GM12878 (cell line): ENCODE data around the gene C1QB. TPM values are rescaled to one million over a fixed set of nuclear protein-coding genes. Genes with fewer than 3 reads are reported as not detected.

Experiments
- ATAC-seq: fragments of 200-7000 bp; cut with Tn5 transposase; 3 replicates; pipeline ENCODE4 v1.9.1; 2020; ENCODE audit warnings: mild to moderate bottlenecking, moderate library complexity
- BruUV-seq: library from RNA; stranded (reverse); fragments of 400-500 nt; replicated peaks from 2 replicates; lab custom pipeline; 2021; lab: Mats Ljungman, UMichigan
- CTCF ChIA-PET: fragments of 300-600 bp; sonication (Branson Sonifier 250); formaldehyde crosslinking; extraction: SDS; loops from one replicate; lab custom pipeline; 2021; ENCODE audit warnings: inconsistent platforms; lab: Yijun Ruan, JAX
- POLR2A ChIA-PET: fragments of 350-600 bp; formaldehyde crosslinking; extraction: SDS; loops from one replicate; lab custom pipeline; 2021; ENCODE audit warnings: inconsistent platforms; lab: Charles Lee
- RAD21 ChIA-PET: fragments of 300-600 bp; sonication (Branson Sonifier 250); formaldehyde crosslinking; loops from one replicate; lab custom pipeline; 2023; ENCODE audit warnings: antibody characterized with exemption; ENCODE audit not compliant: unreplicated experiment; lab: Charles Lee
- SMC1A ChIA-PET: fragments of 300-600 bp; sonication (Branson Sonifier 250); formaldehyde crosslinking; loops from one replicate; lab custom pipeline; 2023; ENCODE audit not compliant: unreplicated experiment, uncharacterized antibody; lab: Charles Lee
- DNase-seq: peaks from one replicate; pipeline ENCODE4 v3.0.0-alpha.2; 2011; ENCODE audit warnings: low read depth, low spot score
- FAIRE-seq: peaks from 3 replicates; lab custom pipeline; 2011; peaks lifted over from hg19 to GRCh38; lab: Jason Lieb, UNC
- H2AFZ ChIP-seq: 2 replicates; pipeline ENCODE4 v1.6.0; 2011; ENCODE audit warnings: low read depth, low read length, control low read depth; ENCODE audit not compliant: control insufficient read depth
- H3K27ac ChIP-seq: 2 replicates; pipeline ENCODE4 v1.5.1; 2011; ENCODE audit warnings: control low read depth; ENCODE audit not compliant: control insufficient read depth, insufficient read depth
- H3K27me3 ChIP-seq, 2 experiments: replicated peaks in 1 of 2; 2 replicates each; pipeline versions ENCODE4 v1.6.0 to v1.6.1; 2011; ENCODE audit warnings: low read length in 1 of 2; ENCODE audit not compliant: control insufficient read depth in 2 of 2, insufficient read depth in 2 of 2
- H3K36me3 ChIP-seq, 2 experiments: 2 replicates each; pipeline ENCODE4 v1.5.1; 2011; ENCODE audit warnings: low read length in 1 of 2; ENCODE audit not compliant: control insufficient read depth in 2 of 2, insufficient read depth in 2 of 2
- H3K4me1 ChIP-seq: 2 replicates; pipeline ENCODE4 v1.6.1; 2011; ENCODE audit warnings: mild to moderate bottlenecking, low read length, moderate library complexity, mixed read lengths; ENCODE audit not compliant: control insufficient read depth, insufficient read depth
- H3K4me2 ChIP-seq: 2 replicates; pipeline ENCODE4 v1.6.0; 2011; ENCODE audit warnings: control low read depth; ENCODE audit not compliant: control insufficient read depth, insufficient read depth
- H3K4me3 ChIP-seq: fragments of 200-600 bp; sonication (generic); 2 replicates; pipeline ENCODE4 v1.5.1; 2016
- H3K79me2 ChIP-seq: 2 replicates; pipeline ENCODE4 v1.6.0; 2011; ENCODE audit warnings: low read length; ENCODE audit not compliant: control insufficient read depth, insufficient read depth
- H3K9ac ChIP-seq: 2 replicates; pipeline ENCODE4 v1.8.0; 2011; ENCODE audit warnings: low read length, control low read depth, mixed read lengths; ENCODE audit not compliant: control insufficient read depth, insufficient read depth
- H3K9me3 ChIP-seq: replicated peaks from 3 replicates; pipeline ENCODE4 v1.5.1; 2011; ENCODE audit warnings: mild to moderate bottlenecking, low read length; ENCODE audit not compliant: control insufficient read depth, insufficient read depth
- H4K20me1 ChIP-seq: 2 replicates; pipeline ENCODE4 v1.6.0; 2011; ENCODE audit not compliant: control insufficient read depth, insufficient read depth
- ATF3 ChIP-seq: IDR thresholded peaks from 2 replicates; pipeline ENCODE4 v1.6.1; 2011; ENCODE audit warnings: low read depth, mild to moderate bottlenecking, low read length, moderate library complexity, borderline replicate concordance; ENCODE audit errors: extremely low read depth
- BACH1 ChIP-seq: fragments of 450-650 bp; IDR thresholded peaks from 2 replicates; pipeline ENCODE4 v1.6.1; 2017; ENCODE audit warnings: mild to moderate bottlenecking, borderline replicate concordance
- CBFB ChIP-seq: IDR thresholded peaks from 2 replicates; pipeline ENCODE4 v1.6.1; 2016; ENCODE audit warnings: antibody characterized with exemption, low read depth
- CBX3 ChIP-seq: fragments of 200-600 bp; sonication (generic); IDR thresholded peaks from 2 replicates; pipeline ENCODE4 v1.6.1; 2016; ENCODE audit warnings: low read depth, borderline replicate concordance
- GABPA ChIP-seq: IDR thresholded peaks from 2 replicates; pipeline ENCODE4 v1.6.1; 2014; ENCODE audit warnings: antibody characterized with exemption, low read depth, mild to moderate bottlenecking, inconsistent platforms
- HDAC6 ChIP-seq: fragments of 200-600 bp; sonication (generic); IDR thresholded peaks from one replicate; pipeline ENCODE4 v1.8.0; 2017; ENCODE audit warnings: antibody characterized with exemption; ENCODE audit not compliant: unreplicated experiment
- IRF3 ChIP-seq: fragments of 450-650 bp; IDR thresholded peaks from 2 replicates; pipeline ENCODE4 v1.6.1; 2014; ENCODE audit warnings: mild to moderate bottlenecking
- KLF5 ChIP-seq: fragments of 450-650 bp; IDR thresholded peaks from 2 replicates; pipeline ENCODE4 v1.6.1; 2014; ENCODE audit warnings: mild to moderate bottlenecking; ENCODE audit not compliant: partially characterized antibody
- LARP7 ChIP-seq: fragments of 450-650 bp; IDR thresholded peaks from 2 replicates; pipeline ENCODE4 v1.6.1; 2017; ENCODE audit warnings: mild to moderate bottlenecking
- MLLT1 ChIP-seq: fragments of 450-650 bp; IDR thresholded peaks from 2 replicates; pipeline ENCODE4 v1.6.1; 2016; ENCODE audit warnings: mild to moderate bottlenecking
- MXI1 ChIP-seq: fragments of 150-350 bp; IDR thresholded peaks from 2 replicates; pipeline ENCODE4 v1.6.1; 2011; ENCODE audit warnings: low read depth, mild to moderate bottlenecking, inconsistent platforms, low read length, improper control_type of control experiment
- NFXL1 ChIP-seq: fragments of 450-650 bp; IDR thresholded peaks from 2 replicates; pipeline ENCODE4 v1.6.1; 2017; ENCODE audit warnings: antibody characterized with exemption, mild to moderate bottlenecking, borderline replicate concordance
- RFX5 ChIP-seq: IDR thresholded peaks from 2 replicates; pipeline ENCODE4 v1.6.1; 2011; ENCODE audit warnings: low read depth, low read length, improper control_type of control experiment
- RUNX3 ChIP-seq: IDR thresholded peaks from 2 replicates; pipeline ENCODE4 v1.6.1; 2012; ENCODE audit warnings: low read length, inconsistent platforms
- USF2 ChIP-seq: IDR thresholded peaks from 2 replicates; pipeline ENCODE4 v1.6.1; 2011; ENCODE audit warnings: low read depth, low read length, improper control_type of control experiment, borderline replicate concordance
- ZBTB4 ChIP-seq: fragments of 450-650 bp; formaldehyde crosslinking; IDR thresholded peaks from 2 replicates; pipeline ENCODE4 v1.4.0; 2022; ENCODE audit warnings: mild to moderate bottlenecking, moderate library complexity
- whole genome bisulfite sequencing: methylation state at CpG from one replicate; pipeline ENCODE4 v1.1.6; 2016; ENCODE audit warnings: low lambda C conversion rate; ENCODE audit not compliant: insufficient replicate concordance, insufficient coverage; ENCODE audit errors: missing lambda C conversion rate; 5-methylcytosine and 5-hydroxymethylcytosine counted together
- in situ Hi-C: fragments of 300-500 bp; cut with MboI; formaldehyde crosslinking; loops from 9 replicates; pipeline ENCODE4 v1.14.3; 2018; ENCODE audit warnings: mixed read lengths
- intact Hi-C: fragments of 100-400 bp; cut with micrococcal nuclease; formaldehyde crosslinking; loops from one replicate; pipeline ENCODE4 v1.14.2; 2022; ENCODE audit not compliant: unreplicated experiment
- polyA plus RNA-seq, 11 experiments: library from polyadenylated mRNA; depleted of rRNA in 4 of 11; unstranded in 6 of 11; stranded (reverse) in 5 of 11; fragments of >200 nt; fragmentation: Nextera tagmentation in 4 of 11; fragmentation: Illumina TruSeq in 1 of 11; extraction: Ambion mirVana in 4 of 11; extraction: Trizol in 1 of 11; gene quantifications; 1 replicate in 1 of 11; 2 replicates in 10 of 11; pipeline versions ENCODE4 v1.2.1 to v1.2.3, GENCODE V29; 2011 to 2016; ENCODE audit warnings: inconsistent platforms in 2 of 11, missing spikeins in 2 of 11, low read depth in 1 of 11
- total RNA-seq, 4 experiments: library from RNA; depleted of rRNA in 3 of 4; stranded (reverse); fragments of >200 nt in 3 of 4; fragmentation: Illumina TruSeq in 1 of 4; extraction: Trizol in 1 of 4; gene quantifications; 2 replicates each; pipeline versions ENCODE4 v1.2.1 to v1.2.3, GENCODE V29; 2013 to 2021

Gene C1QB
- total and polyA plus RNA-seq, 10 of the 15 experiments (the other 5 are each of a cell fraction or from before 2014, with no cell fraction given) = 0.62 TPM; not detected in 9

GRCh38 chr1:22662986-22663408 is 10.0 kb downstream of the C1QB start:
- DNase-seq (no peak), ATAC-seq (no peak), FAIRE-seq (no peak)
- WGBS = 25% methylated on average over 8 of the region's 8 CpGs
- Histone ChIP-seq H3K79me2 (no peaks in the 10 kb centered on the region), H3K27ac (no peak overlapping the region), H4K20me1 (no peaks in the 10 kb centered on the region), H3K9ac (no peak overlapping the region), H3K4me3 (no peak overlapping the region), H3K36me3 (no peaks in the 10 kb centered on the region), H3K4me2 (no peak overlapping the region), H3K9me3 (no peaks in the 10 kb centered on the region), H3K4me1 (no peaks in the 10 kb centered on the region), H2AFZ (no peak overlapping the region), H3K27me3 (no peaks in the 10 kb centered on the region; a peak in 3 of 4 replicates)
- ChIA-PET CTCF (interaction anchor here (2.0 kb wide), 1 partner anchor 12 kb away, joined by 5 read pairs; no protein-coding TSS in a partner anchor), RAD21 (no interaction called here), SMC1A (interaction anchor here (0.7 to 1.2 kb wide), 3 partner anchors 12 to 387 kb away, joined by 3 to 5 read pairs (median 3); no protein-coding TSS in a partner anchor), POLR2A (no interaction called here)
- intact Hi-C loops (no loop called here), in situ Hi-C loops (no loop called here)
- no TSS peak for BruUV-seq
- TF ChIP-seq NFXL1 (no peak), CBX3 (no peak), MLLT1 (no peak), ATF3 (no peak), IRF3 (no peak), ZBTB4 (CRISPR knock-in tag) (no peak), KLF5 (no peak), LARP7 (no peak), USF2 (no peak), MXI1 (no peak), BACH1 (no peak), HDAC6 (no peak), RFX5 (no peak), CBFB (no peak), GABPA (no peak), RUNX3 (no peak)
